BLaER1 treated with 17β-estradiol and CSF1 and Interleukin-3, amounts not matched to agents 10 nM and 100 nM (cell line): ENCODE measurements around the gene KRT39.

Source experiments
- H3K27ac ChIP-seq, 11 experiments: shearing (Covaris generic); formaldehyde crosslinking; 2 replicates each; pipeline ENCODE4 v1.8.1; 2022
- H3K27me3 ChIP-seq, 11 experiments: shearing (Covaris generic); formaldehyde crosslinking; 2 replicates each; pipeline ENCODE4 v1.8.1; 2022
- H3K36me3 ChIP-seq, 11 experiments: shearing (Covaris generic); formaldehyde crosslinking; 2 replicates each; pipeline ENCODE4 v1.8.1; 2022
- H3K4me1 ChIP-seq, 10 experiments: shearing (Covaris generic); formaldehyde crosslinking; 2 replicates each; pipeline ENCODE4 v1.8.1; 2022
- H3K4me2 ChIP-seq, 11 experiments: shearing (Covaris generic); formaldehyde crosslinking; 2 replicates each; pipeline ENCODE4 v1.8.1; 2022
- H3K4me3 ChIP-seq, 10 experiments: shearing (Covaris generic); formaldehyde crosslinking; 2 replicates each; pipeline ENCODE4 v1.8.1; 2022
- H3K9ac ChIP-seq, 11 experiments: shearing (Covaris generic); formaldehyde crosslinking; 2 replicates each; pipeline ENCODE4 v1.8.1; 2022
- H3K9me3 ChIP-seq, 11 experiments: shearing (Covaris generic); formaldehyde crosslinking; replicated peaks in 1 of 11; 2 replicates each; pipeline ENCODE4 v1.8.1; 2022
- H4K20me1 ChIP-seq, 11 experiments: shearing (Covaris generic); formaldehyde crosslinking; 2 replicates each; pipeline ENCODE4 v1.8.1; 2022
- Cebpa-rat ChIP-seq, 11 experiments: shearing (Covaris generic); IDR thresholded peaks; 2 replicates each; pipeline ENCODE4 v1.8.1; 2022

The KRT39 gene

DNA sequence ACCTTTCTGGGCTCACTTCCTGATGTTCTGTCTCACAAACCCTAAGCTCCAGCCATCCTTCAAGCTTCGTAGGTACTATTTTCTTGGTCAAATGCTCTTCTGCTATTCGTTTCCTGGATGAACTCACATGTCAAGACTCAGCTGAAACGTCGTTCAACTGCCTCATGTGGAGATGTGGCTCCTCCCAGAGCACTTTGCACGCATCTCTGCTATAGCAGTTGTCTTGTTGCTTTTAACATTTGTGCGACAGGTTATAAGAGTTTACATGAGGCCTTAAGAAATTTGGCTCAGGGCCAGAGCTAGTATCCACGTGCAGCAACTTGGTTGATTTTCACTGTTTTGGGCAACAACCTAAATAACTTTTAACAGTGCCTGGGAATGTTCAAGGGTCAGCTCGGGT, 20.2 kb upstream of the KRT39 start:
- Histone ChIP-seq H3K9me3 (peaks cover 0 to 7% (median 4%) of the 10 kb centered on the region in 11 experiments; a peak in 7 of 22 replicates), H3K4me3 (no peak overlapping the region), H3K27ac (no peak overlapping the region), H3K36me3 (no peaks in the 10 kb centered on the region), H3K27me3 (no peaks in the 10 kb centered on the region), H3K4me2 (no peak overlapping the region), H4K20me1 (no peaks in the 10 kb centered on the region), H3K9ac (no peak overlapping the region), H3K4me1 (no peaks in the 10 kb centered on the region)
- no peak for TF ChIP-seq Cebpa-rat (IDR thresholded peaks at IDR 0.05)

- no peak for TF ChIP-seq Cebpa-rat (IDR thresholded peaks at IDR 0.05)
- Histone ChIP-seq H3K27ac (no peak within 1 kb of the TSS), H3K4me3 (no peak within 1 kb of the TSS), H3K4me2 (no peak within 1 kb of the TSS), H3K9me3 (no peaks in the 10 kb centered on the region), H3K36me3 (no peaks in the 10 kb centered on the region), H3K27me3 (no peaks in the 10 kb centered on the region), H4K20me1 (no peaks in the 10 kb centered on the region), H3K9ac (no peak within 1 kb of the TSS), H3K4me1 (no peaks in the 10 kb centered on the region)
These were observed 17.5 kb upstream of the KRT39 start, which contains the start of gene KRT40 for GRCh38 chr17:40984226-40984625. KRT40 (minus strand) TSS chr17:40984326; CDS start chr17:40984273, 53 bp downstream.

- Histone ChIP-seq H3K9ac (no peak overlapping the region), H3K4me2 (no peak overlapping the region), H3K9me3 (no peaks in the 10 kb centered on the region), H3K36me3 (no peaks in the 10 kb centered on the region), H4K20me1 (no peaks in the 10 kb centered on the region), H3K27ac (no peak overlapping the region), H3K27me3 (no peaks in the 10 kb centered on the region), H3K4me3 (no peak overlapping the region), H3K4me1 (no peaks in the 10 kb centered on the region)
- TF ChIP-seq Cebpa-rat (IDR thresholded peaks at IDR 0.05), result no peak
These were observed 14.4 kb upstream of the KRT39 start for GRCh38 chr17:40981115-40981514.

- no peak for TF ChIP-seq Cebpa-rat (IDR thresholded peaks at IDR 0.05)
- Histone ChIP-seq H4K20me1 (no peaks in the 10 kb centered on the region), H3K27ac (no peak overlapping the region), H3K4me2 (no peak overlapping the region), H3K9ac (no peak overlapping the region), H3K4me1 (no peaks in the 10 kb centered on the region), H3K4me3 (no peak overlapping the region), H3K27me3 (no peaks in the 10 kb centered on the region), H3K36me3 (no peaks in the 10 kb centered on the region), H3K9me3 (no peaks in the 10 kb centered on the region)
These were observed 13.8 kb upstream of the KRT39 start for GRCh38 chr17:40980596-40980995.

DNA sequence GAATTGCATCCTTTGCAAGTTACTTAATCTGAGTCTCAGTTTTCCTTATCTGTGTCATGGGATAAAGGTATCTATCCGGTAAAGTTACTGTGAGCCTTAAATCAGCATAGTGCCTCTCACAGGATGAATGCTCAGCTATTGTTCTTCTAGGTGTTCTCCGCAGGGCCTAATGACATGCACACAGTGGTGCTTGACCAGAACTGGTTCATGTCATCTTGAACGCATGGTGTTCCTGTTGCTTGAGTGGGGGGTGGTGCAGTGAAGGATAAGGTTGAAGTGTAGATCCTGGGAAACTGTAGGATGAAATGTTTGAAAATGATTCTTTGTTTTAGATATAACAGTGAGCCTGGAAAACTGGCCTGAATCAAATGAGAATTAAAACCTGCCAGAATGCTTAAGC, 13.4 kb upstream of the KRT39 start:
- H3K4me3 ChIP-seq, result no peak overlapping the region
- no peaks in the 10 kb centered on the region for H4K20me1 ChIP-seq
- H3K27me3 ChIP-seq, result no peaks in the 10 kb centered on the region
- no peak for TF ChIP-seq Cebpa-rat (IDR thresholded peaks at IDR 0.05)
- H3K4me2 ChIP-seq, result no peak overlapping the region
- H3K9me3 ChIP-seq, result no peaks in the 10 kb centered on the region
- H3K27ac ChIP-seq, result no peak overlapping the region
- no peaks in the 10 kb centered on the region for H3K4me1 ChIP-seq
- no peaks in the 10 kb centered on the region for H3K36me3 ChIP-seq
- no peak overlapping the region for H3K9ac ChIP-seq

GRCh38 chr17:40978575-40979151, 11.9 kb upstream of the KRT39 start:
- H3K27ac ChIP-seq, result no peak overlapping the region
- no peaks in the 10 kb centered on the region for H3K27me3 ChIP-seq
- H4K20me1 ChIP-seq, result no peaks in the 10 kb centered on the region
- no peaks in the 10 kb centered on the region for H3K9me3 ChIP-seq
- no peak overlapping the region for H3K9ac ChIP-seq
- no peaks in the 10 kb centered on the region for H3K36me3 ChIP-seq
- no peak overlapping the region for H3K4me2 ChIP-seq
- TF ChIP-seq Cebpa-rat (IDR thresholded peaks at IDR 0.05), result no peak
- no peaks in the 10 kb centered on the region for H3K4me1 ChIP-seq
- H3K4me3 ChIP-seq, result no peak overlapping the region

- no peak for TF ChIP-seq Cebpa-rat (IDR thresholded peaks at IDR 0.05)
- Histone ChIP-seq H3K36me3 (no peaks in the 10 kb centered on the region), H3K27ac (no peak overlapping the region), H3K4me2 (no peak overlapping the region), H3K9me3 (no peaks in the 10 kb centered on the region), H3K4me1 (no peaks in the 10 kb centered on the region), H3K4me3 (no peak overlapping the region), H3K27me3 (no peaks in the 10 kb centered on the region), H4K20me1 (no peaks in the 10 kb centered on the region), H3K9ac (no peak overlapping the region)
These were observed 8.8 kb upstream of the KRT39 start for GRCh38 chr17:40975516-40975915.

DNA sequence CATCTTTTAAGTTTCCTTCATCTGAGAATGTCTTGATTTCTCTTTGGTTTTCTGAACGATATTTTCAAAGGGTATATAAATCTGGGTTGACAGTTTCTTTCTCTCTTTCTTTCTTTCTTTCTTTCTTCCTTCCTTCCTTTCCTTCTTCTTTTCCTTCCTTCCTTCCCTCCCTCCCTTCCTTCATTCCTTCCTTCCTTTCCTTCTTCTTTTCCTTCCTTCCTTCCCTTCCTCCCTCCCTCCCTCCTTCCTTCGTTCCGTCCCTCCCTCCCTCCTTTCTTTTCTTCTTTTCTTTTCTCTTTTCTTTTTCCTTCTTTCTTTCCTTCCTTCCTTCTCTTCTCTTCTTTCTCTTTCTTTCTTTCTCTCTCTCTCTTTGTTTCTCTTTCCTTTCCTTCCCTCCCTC, 7.6 kb upstream of the KRT39 start:
- H3K4me1 ChIP-seq, result no peaks in the 10 kb centered on the region
- H3K27me3 ChIP-seq, result no peaks in the 10 kb centered on the region
- H3K4me3 ChIP-seq, result no peak overlapping the region
- TF ChIP-seq Cebpa-rat (IDR thresholded peaks at IDR 0.05), result no peak
- H3K27ac ChIP-seq, result no peak overlapping the region
- no peak overlapping the region for H3K4me2 ChIP-seq
- H3K36me3 ChIP-seq, result no peaks in the 10 kb centered on the region
- H4K20me1 ChIP-seq, result no peaks in the 10 kb centered on the region
- H3K9me3 ChIP-seq, result no peaks in the 10 kb centered on the region
- no peak overlapping the region for H3K9ac ChIP-seq

DNA sequence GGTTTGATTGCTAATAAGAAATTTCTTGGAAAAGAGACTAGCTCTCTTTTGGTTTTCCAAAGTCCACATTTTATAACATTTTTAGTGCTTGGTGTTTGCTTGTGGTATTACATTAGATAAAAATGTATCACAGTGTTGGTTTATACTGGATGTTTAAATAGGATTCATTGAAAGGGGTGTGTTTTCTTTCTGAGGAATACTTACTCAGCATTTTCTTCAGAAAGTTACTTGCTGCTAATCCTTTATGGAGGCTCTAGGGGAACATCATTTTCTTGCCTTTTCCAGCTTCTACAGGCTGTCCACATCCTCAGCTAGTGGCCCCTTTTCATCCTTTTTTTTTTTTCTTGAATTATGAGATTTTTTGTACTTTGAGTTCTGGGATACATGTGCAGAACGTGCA, 834 bp upstream of the KRT39 start:
- Histone ChIP-seq H3K9me3 (peaks cover 0 to 11% (median 0%) of the 10 kb centered on the region in 11 experiments; a peak in 8 of 22 replicates), H3K27me3 (no peaks in the 10 kb centered on the region), H3K4me1 (no peaks in the 10 kb centered on the region), H3K9ac (no peak overlapping the region), H3K36me3 (no peaks in the 10 kb centered on the region), H4K20me1 (no peaks in the 10 kb centered on the region), H3K27ac (no peak overlapping the region), H3K4me2 (no peak overlapping the region), H3K4me3 (no peak overlapping the region)
- no peak for TF ChIP-seq Cebpa-rat (IDR thresholded peaks at IDR 0.05)

- no peak for TF ChIP-seq Cebpa-rat (IDR thresholded peaks at IDR 0.05)
- H3K4me1 ChIP-seq, result no peaks in the 10 kb centered on the region
- no peaks in the 10 kb centered on the region for H3K36me3 ChIP-seq
- H3K4me2 ChIP-seq, result no peak overlapping the region
- peaks cover 0 to 11% (median 0%) of the 10 kb centered on the region in 11 experiments; a peak in 8 of 22 replicates for H3K9me3 ChIP-seq
- H3K9ac ChIP-seq, result no peak overlapping the region
- no peak overlapping the region for H3K27ac ChIP-seq
- no peaks in the 10 kb centered on the region for H3K27me3 ChIP-seq
- H3K4me3 ChIP-seq, result no peak overlapping the region
- H4K20me1 ChIP-seq, result no peaks in the 10 kb centered on the region
These were observed 2.9 kb downstream of the KRT39 start for GRCh38 chr17:40963838-40964237.
